ENCODE measurements around the gene AMOTL1.

DNA sequence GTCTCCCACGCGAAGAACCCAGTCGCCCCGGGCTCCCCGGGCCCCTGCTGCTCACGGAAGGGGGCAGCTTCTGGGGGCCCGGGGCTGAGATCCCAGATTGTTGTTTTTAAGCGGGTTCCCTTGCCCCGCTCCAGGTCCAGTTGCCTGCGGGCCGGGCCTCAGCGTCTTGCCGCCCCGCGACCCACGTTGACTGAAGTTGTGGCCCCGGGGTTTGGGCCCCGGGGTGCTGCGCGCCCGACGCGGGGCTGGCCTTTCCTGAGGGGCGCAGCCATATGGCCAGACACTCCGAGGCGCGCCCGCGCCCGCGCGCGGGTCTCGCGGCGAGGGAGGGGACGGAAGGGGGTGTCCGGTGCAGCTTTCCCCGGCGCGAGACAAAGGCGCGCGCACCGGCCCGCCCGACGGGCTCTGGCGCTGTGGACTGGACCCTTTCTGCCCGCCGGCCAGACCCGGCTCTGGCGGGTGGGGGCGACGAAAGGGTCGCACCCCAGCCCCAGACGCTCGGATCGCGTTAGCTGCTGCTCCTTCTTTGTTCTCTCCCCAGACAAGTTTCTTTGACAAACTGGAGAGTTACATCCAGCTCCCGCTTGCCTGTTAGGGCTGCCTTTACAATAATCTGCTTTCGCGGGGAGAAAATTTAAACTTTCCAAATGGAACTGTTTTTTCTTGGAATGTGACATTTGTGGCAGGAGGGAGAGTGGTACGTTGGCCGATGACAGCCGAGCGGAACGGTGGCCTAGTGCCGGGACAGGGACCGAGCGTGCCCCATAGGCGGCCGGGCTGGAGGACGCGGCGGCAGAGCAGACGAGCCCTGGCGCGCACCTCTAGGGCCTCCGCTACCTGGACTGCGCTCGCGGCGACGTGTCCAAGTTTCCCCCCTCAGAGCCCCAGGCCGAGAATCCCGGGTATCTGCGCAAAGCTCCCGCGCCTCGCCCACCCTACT is 716 bp downstream of the AMOTL1 start:
- TF ChIP-seq, protein P1, sequence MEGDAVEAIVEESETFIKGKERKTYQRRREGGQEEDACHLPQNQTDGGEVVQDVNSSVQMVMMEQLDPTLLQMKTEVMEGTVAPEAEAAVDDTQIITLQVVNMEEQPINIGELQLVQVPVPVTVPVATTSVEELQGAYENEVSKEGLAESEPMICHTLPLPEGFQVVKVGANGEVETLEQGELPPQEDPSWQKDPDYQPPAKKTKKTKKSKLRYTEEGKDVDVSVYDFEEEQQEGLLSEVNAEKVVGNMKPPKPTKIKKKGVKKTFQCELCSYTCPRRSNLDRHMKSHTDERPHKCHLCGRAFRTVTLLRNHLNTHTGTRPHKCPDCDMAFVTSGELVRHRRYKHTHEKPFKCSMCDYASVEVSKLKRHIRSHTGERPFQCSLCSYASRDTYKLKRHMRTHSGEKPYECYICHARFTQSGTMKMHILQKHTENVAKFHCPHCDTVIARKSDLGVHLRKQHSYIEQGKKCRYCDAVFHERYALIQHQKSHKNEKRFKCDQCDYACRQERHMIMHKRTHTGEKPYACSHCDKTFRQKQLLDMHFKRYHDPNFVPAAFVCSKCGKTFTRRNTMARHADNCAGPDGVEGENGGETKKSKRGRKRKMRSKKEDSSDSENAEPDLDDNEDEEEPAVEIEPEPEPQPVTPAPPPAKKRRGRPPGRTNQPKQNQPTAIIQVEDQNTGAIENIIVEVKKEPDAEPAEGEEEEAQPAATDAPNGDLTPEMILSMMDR (IDR thresholded peaks at IDR 0.05) = no peak
- no peak for TF ChIP-seq EZH2phosphoT487 (IDR thresholded peaks at IDR 0.05)
- peak; percentile 50 for TF ChIP-seq EZH2 (IDR thresholded peaks at IDR 0.05)
